Peyer's patch (tissue), 4 donors: ENCODE measurements around the gene DNAJC15. TPM values are rescaled to one million over a fixed set of nuclear protein-coding genes. Genes with fewer than 3 reads are reported as not detected.

ENCODE experiments used
- DNase-seq, 3 donors: peaks; one replicate each; pipeline ENCODE4 v3.0.0-alpha.2; 2017 to 2019
- H3K27ac ChIP-seq, 4 donors: fragments of 200-600 bp; sonication (generic); one replicate each; pipeline ENCODE4 v1.5.1; 2016 to 2019
- H3K27me3 ChIP-seq, 2 donors: fragments of 200-600 bp; sonication (generic); one replicate each; pipeline ENCODE4 v1.5.1; 2019
- H3K36me3 ChIP-seq, 3 donors: fragments of 200-600 bp; sonication (generic); one replicate each; pipeline ENCODE4 v1.5.1; 2016 to 2019
- H3K4me1 ChIP-seq, 4 donors: fragments of 200-600 bp; sonication (generic); one replicate each; pipeline ENCODE4 v1.5.1; 2016 to 2019
- H3K4me3 ChIP-seq, 4 donors: fragments of 200-600 bp; sonication (generic); 1 replicate in 3 of 4; 2 replicates in 1 of 4; pipeline ENCODE4 v1.5.1; 2016 to 2019; ENCODE audit warnings: mild to moderate bottlenecking in 1 of 4
- H3K9me3 ChIP-seq, 4 donors: fragments of 200-600 bp; sonication (generic); one replicate each; pipeline ENCODE4 v1.5.1; 2016 to 2019; ENCODE audit warnings: mild to moderate bottlenecking in 1 of 4
- CTCF ChIP-seq, 6 experiments: fragments of 450-650 bp in 4 of 6; fragments of 200-600 bp in 2 of 6; sonication (generic) in 1 of 6; IDR thresholded peaks; one replicate each; pipeline ENCODE4 v1.5.1; 2017 to 2019; ENCODE audit warnings: antibody characterized with exemption in 6 of 6, mild to moderate bottlenecking in 3 of 6, moderate library complexity in 1 of 6
- POLR2A ChIP-seq, 2 donors: fragments of 450-650 bp; IDR thresholded peaks; one replicate each; pipeline ENCODE4 v1.5.1; 2017; ENCODE audit warnings: antibody characterized with exemption in 2 of 2, mild to moderate bottlenecking in 2 of 2, moderate library complexity in 2 of 2
- total RNA-seq, 4 donors: library from RNA; depleted of rRNA; stranded (reverse); fragments of >200 nt; gene quantifications; one replicate each; pipeline ENCODE4 v1.1.0, GENCODE V29; 2016

Gene DNAJC15
- total RNA-seq, 4 donors from 2014 or later = 5.8 to 27.5 (median 11.9) TPM

GRCh38 chr13:42999491-42999890 lies 23.9 kb upstream of the DNAJC15 start:
- Histone ChIP-seq H3K27ac (no peak overlapping the region), H3K36me3 (no peaks in the 10 kb centered on the region), H3K4me3 (no peak overlapping the region), H3K27me3 (no peaks in the 10 kb centered on the region), H3K9me3 (no peaks in the 10 kb centered on the region), H3K4me1 (no peaks in the 10 kb centered on the region)
- DNase-seq = no peak
- TF ChIP-seq CTCF (IDR thresholded peaks at IDR 0.05) (no peak), POLR2A (IDR thresholded peaks at IDR 0.05) (no peak)

- Histone ChIP-seq H3K27me3 (no peaks in the 10 kb centered on the region), H3K4me1 (no peaks in the 10 kb centered on the region), H3K36me3 (no peaks in the 10 kb centered on the region), H3K4me3 (no peak overlapping the region), H3K9me3 (no peaks in the 10 kb centered on the region), H3K27ac (no peak overlapping the region)
- TF ChIP-seq POLR2A (IDR thresholded peaks at IDR 0.05) (no peak), CTCF (IDR thresholded peaks at IDR 0.05) (no peak)
- DNase-seq = no peak
These were observed 22.7 kb upstream of the DNAJC15 start for GRCh38 chr13:43000676-43001075.

GRCh38 chr13:43002021-43002420 lies 21.4 kb upstream of the DNAJC15 start:
- H3K27ac ChIP-seq = no peak overlapping the region
- TF ChIP-seq CTCF (IDR thresholded peaks at IDR 0.05) = no peak
- TF ChIP-seq POLR2A (IDR thresholded peaks at IDR 0.05) = no peak
- DNase-seq = no peak
- H3K4me1 ChIP-seq = no peaks in the 10 kb centered on the region
- H3K4me3 ChIP-seq = no peak overlapping the region
- H3K36me3 ChIP-seq = no peaks in the 10 kb centered on the region
- no peaks in the 10 kb centered on the region for H3K27me3 ChIP-seq
- no peaks in the 10 kb centered on the region for H3K9me3 ChIP-seq

- no peak for DNase-seq
- no peaks in the 10 kb centered on the region for H3K36me3 ChIP-seq
- no peak overlapping the region for H3K4me3 ChIP-seq
- no peaks in the 10 kb centered on the region for H3K9me3 ChIP-seq
- TF ChIP-seq CTCF (IDR thresholded peaks at IDR 0.05) = no peak
- TF ChIP-seq POLR2A (IDR thresholded peaks at IDR 0.05) = no peak
- no peaks in the 10 kb centered on the region for H3K27me3 ChIP-seq
- H3K4me1 ChIP-seq = no peaks in the 10 kb centered on the region
- H3K27ac ChIP-seq = no peak overlapping the region
These were observed 20.4 kb upstream of the DNAJC15 start for GRCh38 chr13:43003010-43003409.

- TF ChIP-seq CTCF (IDR thresholded peaks at IDR 0.05) = no peak
- no peaks in the 10 kb centered on the region for H3K9me3 ChIP-seq
- no peaks in the 10 kb centered on the region for H3K27me3 ChIP-seq
- DNase-seq = no peak
- H3K4me3 ChIP-seq = no peak overlapping the region
- no peaks in the 10 kb centered on the region for H3K4me1 ChIP-seq
- H3K36me3 ChIP-seq = no peaks in the 10 kb centered on the region
- H3K27ac ChIP-seq = no peak overlapping the region
These were observed 19.7 kb upstream of the DNAJC15 start for GRCh38 chr13:43003729-43004128.
